GM12873 (cell line): Measurements from ENCODE around the gene BRD4.

Experiments
- TF ChIP-seq, protein P1 (sequence below): IDR thresholded peaks from 2 replicates; pipeline ENCODE4 v1.5.1; 2012; ENCODE audit warnings: low read depth, mild to moderate bottlenecking, moderate library complexity, low read length, control low read depth; ENCODE audit not compliant: insufficient read depth; ENCODE audit errors: missing control alignments

Gene BRD4

GRCh38 chr19:15369594-15369891, 37.2 kb upstream of the BRD4 start:
- TF ChIP-seq, protein P1, sequence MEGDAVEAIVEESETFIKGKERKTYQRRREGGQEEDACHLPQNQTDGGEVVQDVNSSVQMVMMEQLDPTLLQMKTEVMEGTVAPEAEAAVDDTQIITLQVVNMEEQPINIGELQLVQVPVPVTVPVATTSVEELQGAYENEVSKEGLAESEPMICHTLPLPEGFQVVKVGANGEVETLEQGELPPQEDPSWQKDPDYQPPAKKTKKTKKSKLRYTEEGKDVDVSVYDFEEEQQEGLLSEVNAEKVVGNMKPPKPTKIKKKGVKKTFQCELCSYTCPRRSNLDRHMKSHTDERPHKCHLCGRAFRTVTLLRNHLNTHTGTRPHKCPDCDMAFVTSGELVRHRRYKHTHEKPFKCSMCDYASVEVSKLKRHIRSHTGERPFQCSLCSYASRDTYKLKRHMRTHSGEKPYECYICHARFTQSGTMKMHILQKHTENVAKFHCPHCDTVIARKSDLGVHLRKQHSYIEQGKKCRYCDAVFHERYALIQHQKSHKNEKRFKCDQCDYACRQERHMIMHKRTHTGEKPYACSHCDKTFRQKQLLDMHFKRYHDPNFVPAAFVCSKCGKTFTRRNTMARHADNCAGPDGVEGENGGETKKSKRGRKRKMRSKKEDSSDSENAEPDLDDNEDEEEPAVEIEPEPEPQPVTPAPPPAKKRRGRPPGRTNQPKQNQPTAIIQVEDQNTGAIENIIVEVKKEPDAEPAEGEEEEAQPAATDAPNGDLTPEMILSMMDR: no peak

- TF ChIP-seq, protein P1: no peak
Measured at GRCh38 chr19:15368798-15369593, 36.7 kb upstream of the BRD4 start.

DNA sequence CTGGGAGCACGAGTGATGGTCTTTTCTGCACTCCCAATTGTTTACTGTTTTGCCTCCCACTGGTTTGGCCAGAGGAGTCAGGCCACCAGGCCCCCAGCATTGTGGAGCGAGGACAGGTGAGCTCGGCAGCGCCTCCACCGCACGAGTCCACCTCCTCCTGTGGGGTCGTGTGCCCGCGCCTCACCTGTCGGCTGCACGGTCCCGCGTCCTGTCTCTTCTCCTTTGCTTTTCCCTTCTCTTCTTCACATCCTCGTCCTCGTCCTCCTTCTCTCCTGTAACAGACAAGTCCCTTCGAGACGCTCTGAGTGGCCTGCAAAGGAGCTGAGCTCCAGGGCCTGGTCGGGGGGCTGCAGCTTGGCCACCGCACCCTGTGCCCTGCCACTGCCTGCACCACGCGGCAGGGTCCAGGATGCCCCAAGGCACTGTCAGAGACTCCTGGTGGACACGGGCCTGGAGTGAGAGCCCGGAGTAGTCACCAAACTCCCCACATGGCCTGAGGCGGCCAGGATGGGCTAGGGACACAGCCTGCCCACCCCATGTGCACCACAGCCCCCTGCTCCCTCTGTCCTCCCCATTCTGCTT, 35.8 kb upstream of the BRD4 start:
- TF ChIP-seq, protein P1: no peak

GRCh38 chr19:15367439-15367838, 35.1 kb upstream of the BRD4 start:
- TF ChIP-seq, protein P1: no peak

GRCh38 chr19:15365264-15365663, 32.9 kb upstream of the BRD4 start:
- TF ChIP-seq, protein P1: peak; percentile 11

GRCh38 chr19:15358918-15359317, 26.6 kb upstream of the BRD4 start:
- TF ChIP-seq, protein P1: no peak

GRCh38 chr19:15357906-15358305, 25.6 kb upstream of the BRD4 start:
- TF ChIP-seq, protein P1: no peak
